ENCODE data around the gene BATF3. TPM values are rescaled to one million over a fixed set of nuclear protein-coding genes. Genes with fewer than 3 reads are reported as not detected.

The BATF3 gene
- polyA plus RNA-seq, 3 donors: 1.1 to 2.0 (median 1.6) TPM

DNA sequence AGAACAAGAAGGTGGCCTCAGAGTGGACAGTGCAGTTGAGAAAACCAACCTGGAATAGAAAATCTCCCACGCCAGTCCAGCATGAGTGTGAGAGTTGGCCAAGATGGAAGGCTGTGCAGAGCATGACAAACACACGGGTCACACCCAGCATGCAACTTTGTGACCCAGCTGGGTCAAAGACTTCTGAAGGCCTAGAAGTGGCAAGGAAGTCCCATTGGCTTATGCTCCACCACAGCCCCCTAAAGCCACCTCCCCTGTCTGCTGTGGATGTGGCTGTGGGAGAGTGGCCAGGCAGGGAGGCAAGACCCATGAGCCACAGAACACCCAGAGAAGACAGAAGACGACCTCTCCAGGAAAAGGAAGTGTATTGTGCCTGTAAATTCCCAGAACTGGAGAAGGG is 13.6 kb downstream of the BATF3 start:
- DNase-seq (ENCODE audit: low read depth in 3 of 3, low spot score in 2 of 3): no peak

DNA sequence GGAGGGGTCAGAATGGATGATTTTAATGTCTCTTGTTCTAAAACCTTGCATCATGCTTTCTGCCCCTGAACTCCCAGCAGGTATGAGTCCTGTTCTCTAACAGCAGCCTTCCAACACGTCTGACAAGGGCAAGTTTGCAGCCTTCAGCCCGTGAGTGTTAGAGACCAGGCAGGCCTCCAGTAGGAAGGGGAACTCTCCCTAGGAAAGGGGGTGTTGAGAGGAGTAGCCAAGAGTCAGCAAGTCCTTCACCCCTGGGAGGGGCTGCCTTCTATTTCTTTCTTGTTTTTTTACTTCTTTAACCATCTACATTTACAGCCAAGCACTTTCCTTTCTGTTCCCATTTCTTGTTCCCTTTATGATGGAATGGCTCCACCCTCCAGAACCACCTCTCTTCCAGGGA is 14.2 kb downstream of the BATF3 start:
- no peak for DNase-seq (ENCODE audit: low read depth in 3 of 3, low spot score in 2 of 3)

DNA sequence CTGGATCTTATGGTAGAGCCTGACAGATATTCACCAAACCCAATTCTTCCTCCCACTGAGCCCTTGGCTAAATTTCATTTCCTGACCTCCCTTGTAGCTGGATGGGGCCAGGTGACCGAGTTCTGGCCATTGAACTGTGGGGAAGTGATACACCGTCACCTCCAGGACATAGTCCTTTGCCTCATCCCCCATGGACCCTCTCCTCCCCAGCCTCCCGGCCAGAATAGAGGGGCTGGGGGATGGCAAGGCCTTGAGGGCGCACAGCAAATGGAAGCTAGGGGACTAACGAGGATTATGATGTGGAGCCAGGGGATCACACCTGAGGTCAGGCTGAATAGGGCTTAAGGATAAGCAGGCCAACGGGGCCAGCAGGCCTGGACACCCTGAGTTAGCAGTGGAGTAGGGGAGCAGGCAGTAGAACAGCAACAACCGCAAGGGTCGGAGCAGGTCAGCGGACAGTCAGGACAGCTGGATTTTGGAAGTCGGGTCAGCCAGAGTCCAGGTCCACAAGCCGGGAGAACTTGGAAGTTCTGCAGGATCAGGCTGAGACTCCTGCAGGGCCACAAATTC is 15.0 kb downstream of the BATF3 start:
- DNase-seq (ENCODE audit: low read depth in 3 of 3, low spot score in 2 of 3): no peak

DNA sequence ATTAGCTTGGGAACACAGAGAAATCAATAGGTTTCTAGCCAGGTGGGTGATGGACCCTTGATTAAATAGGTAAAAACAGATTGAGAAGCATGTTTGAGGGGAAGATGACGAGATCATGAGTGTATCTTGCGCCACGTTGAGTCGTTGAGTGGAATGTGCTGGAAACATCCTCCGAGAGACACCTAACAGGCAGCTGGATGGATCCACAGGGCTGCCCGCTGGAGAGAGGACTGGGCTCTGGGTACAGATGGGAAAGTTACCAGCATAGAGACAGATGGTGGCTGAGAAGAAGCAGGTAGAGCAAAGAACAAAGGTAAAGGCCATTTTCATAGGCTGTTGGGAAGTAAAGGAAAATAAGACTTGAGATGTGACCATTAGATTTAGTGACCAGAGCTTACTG is 15.6 kb downstream of the BATF3 start:
- no peak for DNase-seq (ENCODE audit: low read depth in 3 of 3, low spot score in 2 of 3)

DNA sequence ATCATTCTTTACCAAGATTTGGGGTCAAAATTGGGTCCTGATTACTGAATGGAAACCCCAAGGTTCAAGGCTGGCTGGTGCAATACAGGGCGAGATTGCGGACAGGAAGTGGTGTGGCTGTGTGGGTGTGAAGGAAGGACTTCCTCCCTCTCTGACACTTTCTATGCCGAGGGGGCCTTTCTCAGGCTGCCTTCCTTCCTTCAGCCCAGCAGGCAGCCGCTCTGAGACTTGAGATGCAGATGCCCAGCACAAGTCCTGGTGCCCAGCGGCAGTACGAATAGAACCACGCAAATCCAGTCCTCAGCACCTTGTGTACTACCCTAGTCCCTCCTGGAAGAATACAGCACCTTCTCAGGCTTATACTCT is 16.3 kb downstream of the BATF3 start:
- no peak for DNase-seq (ENCODE audit: low read depth in 3 of 3, low spot score in 2 of 3)

DNA sequence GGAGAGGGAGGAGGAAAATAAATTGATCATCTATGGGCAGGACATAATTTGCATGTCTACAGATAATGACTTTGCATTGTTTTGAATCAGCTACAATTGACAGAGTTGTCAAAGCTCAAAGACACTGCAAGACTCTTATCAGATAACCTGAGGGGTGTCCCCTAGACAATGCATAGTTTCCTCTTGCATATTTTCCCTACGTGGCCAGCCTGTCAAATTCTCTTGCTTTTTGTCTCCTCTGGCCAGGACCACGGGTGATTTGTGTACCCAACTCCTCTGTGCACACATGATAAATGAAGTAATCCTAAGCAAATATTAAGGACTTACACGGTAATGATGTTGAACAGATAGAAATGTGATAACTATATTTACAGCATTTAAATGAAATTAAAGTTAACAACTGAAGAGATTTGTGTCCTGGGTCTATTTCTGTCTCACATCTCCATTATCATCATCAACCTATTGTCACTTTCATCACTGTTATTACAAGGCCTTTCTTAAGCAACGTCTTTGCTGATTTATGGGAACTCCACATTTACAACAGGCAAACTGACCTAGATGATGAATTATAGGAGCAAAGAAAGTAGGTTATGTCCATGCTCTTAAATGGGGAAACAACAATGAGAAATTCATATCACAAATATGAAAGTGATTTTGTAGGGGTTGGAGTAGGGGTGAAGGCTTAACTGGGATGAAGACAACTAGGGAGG is 18.8 kb downstream of the BATF3 start:
- no peak for DNase-seq (ENCODE audit: low read depth in 3 of 3, low spot score in 2 of 3)

DNA sequence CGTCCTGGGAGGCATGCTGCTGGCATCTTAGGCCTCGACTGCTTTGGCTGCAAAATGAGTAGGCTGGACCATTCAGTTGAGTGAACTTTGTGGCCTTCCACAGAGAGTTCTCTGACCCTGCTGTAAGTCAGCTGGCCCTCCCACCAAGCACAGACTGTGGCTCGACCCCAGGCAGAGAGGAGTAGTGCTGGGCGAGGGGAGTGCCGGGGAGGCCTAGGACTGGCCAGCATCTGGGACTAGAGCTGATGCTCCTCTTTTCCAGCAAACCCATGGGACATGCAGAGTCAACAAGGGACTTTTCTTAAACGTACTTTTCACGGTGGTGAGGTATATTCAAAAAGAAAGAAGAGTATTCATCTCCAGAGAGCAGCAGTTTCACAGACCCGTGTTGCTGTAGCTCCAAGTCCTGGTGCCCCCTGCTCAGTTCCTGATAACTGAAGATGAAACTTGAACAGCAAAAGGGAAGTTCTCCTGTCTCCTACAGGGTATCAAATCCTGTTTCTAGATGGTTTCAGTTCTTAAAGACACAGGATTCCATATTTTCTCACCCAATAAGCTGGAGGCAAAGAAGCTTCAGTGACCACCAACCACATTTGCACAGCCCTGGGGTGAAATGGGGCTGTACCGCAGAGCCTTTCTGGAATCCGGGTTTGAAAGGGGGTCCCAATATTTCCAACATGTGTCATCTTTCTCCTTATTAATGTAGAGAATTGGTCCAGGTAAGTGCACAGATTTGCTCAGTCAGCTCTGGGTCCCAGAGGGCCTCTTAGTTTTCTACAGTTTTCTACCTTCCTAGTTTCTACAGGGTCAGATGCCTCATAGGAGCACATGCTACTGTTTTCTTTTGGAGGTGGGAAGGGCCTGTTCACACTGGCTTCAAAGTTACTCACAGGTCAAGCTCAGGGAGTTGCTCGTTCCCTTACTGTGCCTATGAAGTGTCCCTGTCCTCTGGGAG is 20.9 kb downstream of the BATF3 start:
- DNase-seq (ENCODE audit: low read depth in 3 of 3, low spot score in 2 of 3): no peak

DNA sequence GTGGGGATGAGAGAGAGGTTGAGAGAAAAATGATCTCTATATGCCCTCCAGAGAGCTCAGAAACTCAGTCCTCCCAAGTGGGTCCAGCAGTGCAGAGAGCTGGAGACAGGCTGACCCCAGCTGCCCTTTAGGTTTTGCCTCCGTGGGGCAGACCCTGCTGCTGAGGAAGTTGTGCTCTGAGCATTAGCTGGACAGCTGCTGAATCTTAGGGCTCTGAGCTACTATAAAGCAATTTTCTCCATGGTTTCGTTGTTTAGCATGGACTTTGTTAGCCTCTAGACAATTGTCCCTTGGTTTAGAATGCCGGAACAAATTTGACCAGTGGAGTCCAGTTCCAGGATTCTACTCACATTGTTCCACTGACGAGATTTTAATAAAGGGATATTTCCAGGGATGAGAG is 22.1 kb downstream of the BATF3 start:
- no peak for DNase-seq (ENCODE audit: low read depth in 3 of 3, low spot score in 2 of 3)

DNA sequence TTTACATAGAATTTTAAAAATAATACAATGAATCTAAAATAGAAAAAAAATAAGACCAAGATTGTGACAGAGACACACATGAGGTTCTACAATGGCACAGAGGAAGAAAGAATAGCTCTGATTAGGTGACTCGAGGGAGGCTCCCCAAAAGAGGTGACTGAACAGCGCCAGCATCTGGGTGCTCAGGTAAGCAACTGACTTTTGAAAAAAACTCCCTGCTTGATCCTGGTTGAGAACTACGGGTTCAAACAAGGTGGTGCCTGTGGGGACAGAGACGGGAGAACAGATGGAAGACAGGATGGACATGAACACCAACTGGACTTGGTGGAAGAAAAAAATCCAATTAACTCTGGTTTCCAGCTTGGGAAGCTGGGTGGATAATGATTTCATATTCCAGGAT is 22.5 kb downstream of the BATF3 start:
- no peak for DNase-seq (ENCODE audit: low read depth in 3 of 3, low spot score in 2 of 3)

DNA sequence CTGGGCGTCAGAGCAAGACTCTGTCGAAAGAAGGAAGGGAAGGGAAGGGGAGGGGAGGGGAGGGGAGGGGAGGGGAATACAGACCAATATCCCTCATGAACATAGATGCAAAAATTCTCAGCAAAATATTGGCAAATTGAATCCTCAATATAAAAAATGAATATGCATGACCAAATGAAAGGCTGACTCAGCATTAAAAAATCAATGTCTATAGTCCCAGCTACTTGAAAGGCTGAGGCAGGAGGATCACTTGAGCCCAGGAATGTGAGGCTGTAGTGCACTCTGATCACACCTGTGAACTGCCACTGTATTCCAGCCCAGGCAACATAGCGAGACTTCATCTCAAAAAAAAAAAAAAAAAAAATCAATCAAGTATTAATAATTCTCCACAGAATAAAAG is 24.0 kb downstream of the BATF3 start:
- DNase-seq (ENCODE audit: low read depth in 3 of 3, low spot score in 2 of 3): no peak

DNA sequence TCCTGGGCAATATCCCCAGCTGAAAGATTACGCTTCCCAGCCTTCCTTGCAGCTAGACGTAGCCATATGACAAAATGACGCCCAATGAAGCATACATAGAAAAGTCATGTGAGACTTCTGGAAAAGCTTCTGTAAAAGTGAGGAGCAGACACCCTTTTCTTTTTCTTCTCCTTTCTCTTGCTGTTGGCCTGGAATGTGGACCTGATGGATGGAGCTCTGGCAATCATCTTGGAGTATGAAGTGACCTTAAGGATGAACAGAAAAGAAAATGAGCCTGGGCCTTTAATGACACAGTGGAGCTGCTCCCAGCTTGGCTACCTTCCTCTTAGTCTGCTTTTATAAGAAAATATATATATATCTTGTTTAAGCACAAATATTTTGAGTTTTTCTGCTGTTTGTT is 24.8 kb downstream of the BATF3 start:
- DNase-seq (ENCODE audit: low read depth in 3 of 3, low spot score in 2 of 3): no peak

DNA sequence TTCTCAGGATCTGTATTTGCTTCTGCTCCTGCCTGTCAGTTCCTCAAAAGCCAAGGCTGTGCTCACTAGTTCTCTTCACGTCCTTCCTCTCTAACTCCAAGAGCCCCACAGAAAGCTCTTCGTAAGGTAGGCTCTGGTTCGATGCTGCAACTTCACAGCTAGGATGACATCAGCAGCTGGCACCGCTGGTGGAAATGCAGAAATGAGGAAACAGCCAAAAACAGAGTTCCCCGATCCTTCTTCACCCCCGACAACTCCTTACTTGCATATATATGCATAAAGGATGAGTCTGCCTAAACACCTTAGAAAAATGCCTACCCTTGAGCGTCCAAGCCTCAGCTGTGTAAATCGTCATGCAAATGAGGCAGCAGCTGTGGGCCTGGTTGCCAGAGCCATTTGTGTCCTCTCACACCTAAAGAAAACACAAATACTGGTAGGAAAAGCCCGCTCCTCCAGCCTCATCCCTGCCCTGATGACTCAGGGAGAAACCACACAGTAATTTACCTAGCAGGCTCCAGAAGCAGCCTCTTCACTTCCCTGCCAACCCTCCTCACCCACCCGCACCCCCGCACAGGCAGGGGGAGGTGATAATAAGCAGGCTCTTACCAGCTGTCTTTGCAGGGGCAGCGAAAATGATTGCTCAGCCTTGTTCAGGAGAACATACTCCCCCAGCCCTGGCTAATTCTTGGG is 28.2 kb downstream of the BATF3 start:
- no peak for DNase-seq (ENCODE audit: low read depth in 3 of 3, low spot score in 2 of 3)

DNA sequence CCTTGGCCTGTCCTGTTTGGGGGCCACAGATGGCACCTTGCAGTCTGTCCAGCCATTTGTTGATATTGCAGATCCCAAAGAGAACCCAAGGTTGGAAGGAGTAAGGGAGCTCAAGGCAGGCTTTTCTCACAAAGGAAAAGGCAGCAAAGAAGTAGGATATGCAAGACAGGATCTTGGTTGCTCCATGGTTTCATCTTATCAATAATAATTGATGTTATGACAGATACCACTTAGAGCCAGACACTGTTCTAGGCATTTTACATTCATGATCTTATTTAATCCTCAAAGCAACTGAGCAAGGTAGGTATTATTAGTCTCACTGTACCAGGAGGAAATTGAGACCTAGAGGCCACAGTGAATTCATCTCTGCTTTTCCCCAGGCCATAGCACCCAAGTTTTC is 28.8 kb downstream of the BATF3 start:
- DNase-seq (ENCODE audit: low read depth in 3 of 3, low spot score in 2 of 3): no peak

DNA sequence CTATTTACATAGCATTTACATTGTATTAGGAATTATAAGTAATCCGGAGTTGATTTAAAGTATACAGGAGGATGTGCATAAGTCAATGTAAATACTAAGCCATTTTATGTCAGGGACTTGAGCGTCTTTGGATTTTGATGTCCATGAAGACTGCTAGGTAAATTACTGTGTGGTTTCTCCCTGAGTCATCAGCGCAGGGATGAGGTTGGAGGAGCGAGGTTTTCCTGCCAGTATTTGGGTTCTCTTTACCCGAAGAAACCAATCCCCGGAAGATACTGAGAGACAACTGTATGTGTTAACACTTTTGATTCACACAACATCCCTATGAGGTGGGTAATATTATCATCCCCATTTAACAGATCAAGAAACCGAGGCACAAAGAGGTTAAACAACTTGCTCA is 29.3 kb downstream of the BATF3 start:
- no peak for DNase-seq (ENCODE audit: low read depth in 3 of 3, low spot score in 2 of 3)

DNA sequence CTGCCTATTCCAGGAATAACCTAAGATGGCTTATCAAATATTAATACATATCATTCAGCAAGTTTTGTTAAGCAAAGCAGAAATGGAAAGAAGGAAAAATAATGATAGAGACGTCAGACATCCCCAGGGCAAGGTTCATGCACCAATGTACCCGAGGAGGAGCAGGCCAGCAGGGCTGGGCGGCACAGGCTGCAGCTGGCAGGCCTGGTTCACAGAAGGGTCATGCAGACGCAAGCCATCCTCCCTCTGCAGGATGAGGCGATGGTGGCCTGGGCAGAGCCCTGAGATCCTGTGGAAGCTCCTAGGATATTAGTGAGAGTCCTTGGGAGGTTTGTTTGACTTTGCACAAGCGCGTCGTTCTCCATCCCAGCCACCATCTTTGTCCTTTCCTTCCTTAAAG is 30.0 kb downstream of the BATF3 start:
- no peak for DNase-seq (ENCODE audit: low read depth in 3 of 3, low spot score in 2 of 3)

DNA sequence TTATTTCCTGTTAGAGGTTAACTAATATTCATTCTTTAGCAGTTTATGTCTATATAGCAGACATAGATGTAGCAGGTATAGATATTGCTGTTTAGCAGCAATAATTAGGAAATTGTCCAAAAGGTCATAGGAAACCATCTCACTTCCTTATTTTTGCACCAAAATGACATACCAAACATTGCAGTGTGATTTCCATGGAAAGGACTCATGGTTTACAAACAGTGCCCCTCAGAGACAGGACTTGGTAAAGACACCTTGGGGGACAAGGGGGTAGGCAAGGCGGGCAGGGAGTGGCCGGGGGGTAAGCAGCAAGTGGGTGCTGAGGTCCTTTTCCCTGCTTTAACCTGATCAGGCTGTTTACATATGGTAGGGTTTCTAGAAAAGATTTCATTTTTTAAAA is 30.5 kb downstream of the BATF3 start:
- no peak for DNase-seq (ENCODE audit: low read depth in 3 of 3, low spot score in 2 of 3)

DNA sequence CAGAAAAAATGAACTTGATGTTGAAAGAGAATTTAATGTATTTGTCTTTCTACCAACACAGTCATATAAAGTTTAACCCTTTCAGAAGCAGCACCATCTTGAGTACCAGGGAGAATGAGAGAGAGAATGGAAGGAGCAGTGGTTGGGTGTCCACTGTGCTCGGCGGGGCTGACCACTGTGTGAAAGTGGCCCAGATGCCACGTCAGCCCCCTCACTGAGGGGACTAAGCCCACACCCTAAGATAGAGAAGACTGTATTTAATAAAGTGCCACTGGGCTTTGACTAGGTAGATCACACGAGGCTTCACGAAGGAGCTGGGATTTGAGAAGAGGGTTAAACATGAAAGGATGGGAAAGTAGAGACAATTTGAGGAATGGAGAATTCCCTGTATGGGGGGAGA is 31.2 kb downstream of the BATF3 start:
- DNase-seq (ENCODE audit: low read depth in 3 of 3, low spot score in 2 of 3): no peak

DNA sequence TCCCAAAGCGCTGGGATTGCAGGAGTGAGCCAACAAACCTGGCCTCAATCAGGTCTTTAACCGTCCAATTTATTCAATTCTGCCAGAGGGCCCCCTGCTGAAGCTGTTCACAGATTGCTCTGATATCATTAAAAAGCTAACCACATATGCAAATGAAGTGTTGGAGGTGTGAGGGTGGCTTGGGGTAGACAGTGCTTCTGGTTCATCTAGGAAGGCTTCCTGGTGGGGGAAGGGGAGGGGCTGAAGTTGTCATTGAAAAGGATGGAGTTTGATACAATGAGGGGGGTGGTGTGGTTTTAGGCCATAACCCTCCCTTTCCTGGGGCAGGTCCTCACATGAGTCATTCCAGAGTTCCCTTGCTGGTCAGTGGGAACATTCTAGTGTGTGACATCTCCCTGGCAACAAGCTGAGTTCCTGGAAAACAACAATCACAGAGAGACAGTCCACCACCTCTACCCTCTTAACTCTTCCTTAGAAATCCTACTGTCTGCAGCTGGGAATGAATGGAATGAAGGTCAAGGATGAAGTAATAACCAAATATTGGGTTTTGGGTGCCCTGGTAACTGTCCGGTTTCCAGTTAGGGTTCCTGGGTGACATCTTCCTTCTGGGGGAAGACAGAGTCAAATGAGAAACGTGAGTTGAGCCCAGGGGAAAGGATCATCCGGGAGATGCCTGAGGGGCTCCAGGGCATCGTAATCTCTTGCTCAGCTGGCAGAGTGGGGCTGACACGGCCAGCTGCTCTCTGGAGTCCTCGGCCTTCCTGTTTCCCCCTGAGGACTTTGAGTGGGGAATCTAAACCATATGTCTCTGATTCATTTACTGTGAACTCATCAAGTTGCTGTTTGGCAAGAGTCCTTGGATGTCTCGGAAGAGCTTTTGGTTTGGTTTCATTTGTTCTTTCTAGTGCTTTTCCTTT is 32.2 kb downstream of the BATF3 start:
- DNase-seq (ENCODE audit: low read depth in 3 of 3, low spot score in 2 of 3): no peak

DNA sequence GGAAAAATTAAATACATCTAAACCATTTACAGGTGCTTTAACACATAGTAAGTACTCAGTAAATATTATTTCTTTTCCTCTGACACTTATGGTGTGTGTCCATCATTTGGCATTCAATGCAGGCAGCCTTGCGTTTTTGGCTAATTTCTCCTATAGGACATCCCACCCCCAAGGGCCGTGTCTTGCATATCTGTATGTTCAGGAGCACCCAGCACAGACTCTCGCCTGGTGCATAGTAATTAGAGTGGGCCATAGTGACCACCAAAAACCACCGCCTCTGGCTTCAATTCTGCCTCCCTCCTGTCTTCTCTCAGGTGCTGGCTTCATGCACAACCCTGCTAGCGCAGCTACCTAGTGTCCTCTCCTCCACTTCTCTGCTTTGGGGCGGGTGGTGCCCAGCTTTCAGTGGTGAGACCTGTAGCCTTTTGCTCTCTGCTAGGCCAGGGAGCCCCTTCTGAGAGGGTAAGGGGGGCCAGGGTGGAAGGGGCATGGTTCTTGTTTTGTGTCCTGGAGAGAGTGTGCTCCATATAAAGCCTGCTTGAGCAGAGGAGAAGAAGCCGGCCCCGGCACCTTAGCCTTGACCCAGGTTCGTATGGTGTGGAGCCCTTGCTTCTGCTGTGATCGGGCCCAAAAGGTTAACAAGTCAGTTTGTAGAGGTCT is 33.4 kb downstream of the BATF3 start:
- no peak for DNase-seq (ENCODE audit: low read depth in 3 of 3, low spot score in 2 of 3)

Measured in right renal cortex interstitium (tissue), 3 donors.